Measurements from ENCODE around the gene WIPI1. TPM values are rescaled to one million over a fixed set of nuclear protein-coding genes. Genes with fewer than 3 reads are reported as not detected.

Gene WIPI1

Small RNAs within 50 kb of the gene (small RNA-seq; reads per million reads assigned to genes)
- not detected for gene MIR635 (ENCODE audit: insufficient read depth)

Data from neuronal stem cell (in vitro differentiated cells).